ENCODE measurements around the gene TRAPPC1.
A peak's percentile ranks its signal among the peaks of the same experiment; 100 is the strongest.

TRAPPC1 gene

GRCh38 chr17:7929158-7930023 is 2.4 kb downstream of the TRAPPC1 start, which contains the start of gene KCNAB3:
TSS of gene KCNAB3 (minus strand) at chr17:7929856. CDS start at chr17:7929435, 421 bp downstream.
- peak within 1 kb of the TSS; percentile 91 for H3K4me3 Mint-ChIP-seq
- H3K4me1 Mint-ChIP-seq (ENCODE audit: low read depth): peaks cover 51% of the 10 kb centered on the region
- H3K36me3 Mint-ChIP-seq (ENCODE audit: low read depth): peaks cover 52% of the 10 kb centered on the region

GRCh38 chr17:7927596-7927995 is 4.2 kb downstream of the TRAPPC1 start:
- peaks cover 51% of the 10 kb centered on the region for H3K4me1 Mint-ChIP-seq (ENCODE audit: low read depth)

More at GRCh38 chr17:7929158-7930023, 2.4 kb downstream of the TRAPPC1 start, which contains the start of gene KCNAB3:
- Mint-ChIP-seq H3K9me3 (no peaks in the 10 kb centered on the region), H3K27ac (peak within 1 kb of the TSS; percentile 91), H3K27me3 (no peaks in the 10 kb centered on the region)
- intact Hi-C loops (cut with micrococcal nuclease): loop anchor here (5.0 kb wide), 1 partner anchor 42 kb away; the partner anchor contains the start of gene CHD3

DNA sequence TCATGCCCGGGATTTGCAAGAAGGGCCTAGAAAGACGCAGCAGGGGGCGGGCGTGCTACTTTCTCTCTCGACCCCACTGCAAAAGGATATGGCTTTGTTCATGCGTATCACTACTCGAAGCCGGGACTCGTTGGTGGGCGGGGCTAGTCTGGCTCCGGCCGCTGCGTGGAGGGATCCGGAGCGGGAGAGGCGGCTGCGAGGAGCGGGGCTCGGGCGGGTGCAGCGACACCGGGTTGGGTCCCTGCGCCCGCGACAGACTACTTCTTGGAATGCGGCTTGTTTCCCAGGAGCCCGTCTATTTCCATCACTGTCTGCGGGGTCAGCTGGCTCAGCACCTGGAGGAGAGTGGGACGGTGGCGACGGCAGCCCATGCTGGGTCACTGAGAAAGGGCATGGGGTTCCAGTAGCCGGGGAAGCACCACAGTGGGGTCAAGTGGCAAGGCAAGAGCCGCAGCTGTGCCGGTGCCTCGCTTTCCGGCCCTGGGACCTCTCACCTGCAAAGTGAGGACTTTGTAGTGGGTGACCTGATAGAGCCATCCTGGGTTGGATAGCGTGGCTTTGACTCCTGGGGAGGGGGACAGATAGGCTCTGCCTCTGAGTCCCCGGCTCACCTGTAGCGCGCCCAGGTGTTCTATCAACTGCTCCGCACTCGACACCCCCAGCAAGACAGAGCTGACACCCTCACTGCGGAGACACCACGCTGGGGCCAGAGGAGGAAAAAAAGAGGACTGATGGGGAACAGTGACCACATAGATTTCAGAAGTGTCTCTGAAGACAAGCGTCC is 8.7 kb downstream of the TRAPPC1 start:
- H3K4me3 Mint-ChIP-seq: peak overlapping the region; percentile 75
- H3K27ac Mint-ChIP-seq: peak overlapping the region; percentile 84
- no peaks in the 10 kb centered on the region for H3K27me3 Mint-ChIP-seq
- H3K4me1 Mint-ChIP-seq (ENCODE audit: low read depth): peaks cover 43% of the 10 kb centered on the region
- H3K9me3 Mint-ChIP-seq: no peaks in the 10 kb centered on the region
- intact Hi-C loops (cut with micrococcal nuclease): no loop called here
- peaks cover 9% of the 10 kb centered on the region for H3K36me3 Mint-ChIP-seq (ENCODE audit: low read depth)

More at GRCh38 chr17:7927596-7927995, 4.2 kb downstream of the TRAPPC1 start:
- Mint-ChIP-seq H3K4me3 (no peak overlapping the region), H3K36me3 (ENCODE audit: low read depth) (peaks cover 47% of the 10 kb centered on the region), H3K27ac (no peak overlapping the region), H3K27me3 (no peaks in the 10 kb centered on the region), H3K9me3 (no peaks in the 10 kb centered on the region)
- intact Hi-C loops (cut with micrococcal nuclease): no loop called here

- Mint-ChIP-seq H3K4me1 (ENCODE audit: low read depth) (peaks cover 36% of the 10 kb centered on the region), H3K27me3 (no peaks in the 10 kb centered on the region), H3K27ac (peak overlapping the region; percentile 84), H3K4me3 (peak overlapping the region; percentile 75), H3K9me3 (no peaks in the 10 kb centered on the region), H3K36me3 (ENCODE audit: low read depth) (peaks cover 5% of the 10 kb centered on the region)
- intact Hi-C loops (cut with micrococcal nuclease): no loop called here
These were observed 9.4 kb downstream of the TRAPPC1 start for GRCh38 chr17:7922269-7922844.

- peak overlapping the region; percentile 98 for H3K4me3 Mint-ChIP-seq
- no peaks in the 10 kb centered on the region for H3K9me3 Mint-ChIP-seq
- peak overlapping the region; percentile 94 for H3K27ac Mint-ChIP-seq
- peaks cover 9% of the 10 kb centered on the region for H3K36me3 Mint-ChIP-seq (ENCODE audit: low read depth)
- intact Hi-C loops (cut with micrococcal nuclease): no loop called here
- H3K27me3 Mint-ChIP-seq: no peaks in the 10 kb centered on the region
- H3K4me1 Mint-ChIP-seq (ENCODE audit: low read depth): peaks cover 39% of the 10 kb centered on the region
These were observed 14.9 kb downstream of the TRAPPC1 start for GRCh38 chr17:7916808-7917207.

GRCh38 chr17:7916385-7916682 is 15.4 kb downstream of the TRAPPC1 start:
- Mint-ChIP-seq H3K4me1 (ENCODE audit: low read depth) (peaks cover 39% of the 10 kb centered on the region), H3K27me3 (no peaks in the 10 kb centered on the region), H3K27ac (peak overlapping the region; percentile 94), H3K4me3 (peak overlapping the region; percentile 98), H3K9me3 (no peaks in the 10 kb centered on the region), H3K36me3 (ENCODE audit: low read depth) (peaks cover 14% of the 10 kb centered on the region)
- intact Hi-C loops (cut with micrococcal nuclease): no loop called here

DNA sequence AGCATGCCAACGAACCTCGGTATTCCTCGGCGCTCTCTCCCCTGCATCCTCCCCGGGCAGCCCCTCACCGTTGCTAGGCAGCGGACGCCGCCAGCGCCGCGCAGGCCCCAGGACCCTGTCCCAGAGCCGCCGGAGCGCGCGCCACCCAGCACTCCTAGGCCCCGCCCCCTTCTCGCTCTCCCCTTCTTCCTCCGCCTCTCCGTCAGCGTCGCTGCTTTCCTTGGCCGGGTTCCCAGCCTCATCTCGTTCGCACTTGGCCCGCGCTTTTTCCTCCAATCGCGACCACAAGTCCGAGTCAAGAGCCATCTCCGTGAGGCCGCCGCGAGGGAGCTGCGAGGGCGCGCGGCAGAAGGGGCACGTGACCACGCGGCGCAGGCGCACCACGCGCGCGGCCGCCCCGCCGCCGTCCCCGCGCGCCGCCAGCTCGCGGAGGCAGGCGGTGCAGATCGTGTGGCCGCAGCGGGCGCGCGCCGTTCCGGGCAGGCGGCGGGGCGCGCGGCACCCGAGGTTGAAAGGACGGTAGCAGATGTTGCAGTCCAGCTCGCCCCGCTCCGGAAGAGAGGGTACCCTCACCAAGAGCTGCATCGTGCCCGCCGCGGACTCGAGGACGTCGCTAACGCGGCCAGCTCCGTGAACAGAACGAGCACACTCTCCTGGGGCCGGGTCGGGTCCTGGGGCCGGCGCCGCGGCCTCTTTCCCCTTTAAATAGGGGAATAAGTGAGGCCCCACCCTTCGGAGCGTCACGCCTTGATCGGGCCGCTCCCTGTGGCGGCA is 15.9 kb downstream of the TRAPPC1 start, which contains the start of gene RNF227:
TSS of gene RNF227 (minus strand) at position 679 of the 774 bp plus-strand sequence. CDS start at position 585, 94 bp downstream.
- Mint-ChIP-seq H3K4me1 (ENCODE audit: low read depth) (peaks cover 44% of the 10 kb centered on the region), H3K27me3 (no peaks in the 10 kb centered on the region), H3K9me3 (no peaks in the 10 kb centered on the region), H3K27ac (peak within 1 kb of the TSS; percentile 94), H3K4me3 (peak within 1 kb of the TSS; percentile 98), H3K36me3 (ENCODE audit: low read depth) (peaks cover 19% of the 10 kb centered on the region)
- intact Hi-C loops (cut with micrococcal nuclease): no loop called here

GRCh38 chr17:7915179-7915610 is 16.6 kb downstream of the TRAPPC1 start:
- no peaks in the 10 kb centered on the region for H3K27me3 Mint-ChIP-seq
- H3K4me1 Mint-ChIP-seq (ENCODE audit: low read depth): peaks cover 50% of the 10 kb centered on the region
- H3K36me3 Mint-ChIP-seq (ENCODE audit: low read depth): peaks cover 25% of the 10 kb centered on the region
- H3K9me3 Mint-ChIP-seq: no peaks in the 10 kb centered on the region
- peak overlapping the region; percentile 98 for H3K4me3 Mint-ChIP-seq
- intact Hi-C loops (cut with micrococcal nuclease): no loop called here
- H3K27ac Mint-ChIP-seq: peak overlapping the region; percentile 94

DNA sequence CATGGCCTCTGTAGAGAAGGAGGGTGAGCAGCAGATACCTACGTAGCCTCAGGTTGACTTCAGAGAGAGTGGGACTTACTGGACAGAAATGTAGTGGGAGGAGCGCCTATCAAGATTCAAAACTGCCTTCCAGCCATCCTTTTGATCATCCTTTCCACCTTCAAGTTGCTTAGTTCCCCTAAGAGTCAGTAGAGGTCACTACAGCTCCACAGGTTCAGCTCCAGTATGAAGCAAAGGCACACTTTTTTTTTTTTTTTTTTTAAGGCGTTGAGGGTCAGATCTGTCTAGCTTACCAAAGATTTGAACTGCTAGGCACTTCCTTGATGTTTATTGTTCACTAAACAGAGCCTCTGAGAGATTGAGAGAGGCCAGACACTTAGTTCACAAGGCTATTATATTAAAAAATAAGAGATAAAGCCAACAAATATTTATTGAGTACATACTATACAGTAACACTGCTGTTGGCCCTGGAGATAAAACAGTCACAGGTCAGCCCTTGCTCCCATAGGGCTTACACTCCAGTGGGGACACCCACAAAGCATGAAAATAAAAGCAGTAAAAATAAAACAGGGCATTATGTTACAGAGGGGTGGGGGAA is 18.7 kb downstream of the TRAPPC1 start:
- Mint-ChIP-seq H3K27ac (peak overlapping the region; percentile 39), H3K4me3 (no peak overlapping the region), H3K27me3 (no peaks in the 10 kb centered on the region), H3K4me1 (ENCODE audit: low read depth) (peaks cover 58% of the 10 kb centered on the region), H3K36me3 (ENCODE audit: low read depth) (peaks cover 47% of the 10 kb centered on the region), H3K9me3 (no peaks in the 10 kb centered on the region)
- intact Hi-C loops (cut with micrococcal nuclease): loop anchor here (1.0 to 2.0 kb wide), 3 partner anchors 76 to 144 kb away; no protein-coding TSS in a partner anchor

GRCh38 chr17:7911116-7911515 is 20.6 kb downstream of the TRAPPC1 start:
- Mint-ChIP-seq H3K4me3 (no peak overlapping the region), H3K27me3 (no peaks in the 10 kb centered on the region), H3K36me3 (ENCODE audit: low read depth) (peaks cover 66% of the 10 kb centered on the region), H3K9me3 (no peaks in the 10 kb centered on the region), H3K4me1 (ENCODE audit: low read depth) (peaks cover 48% of the 10 kb centered on the region), H3K27ac (peak overlapping the region; percentile 68)
- intact Hi-C loops (cut with micrococcal nuclease): no loop called here

DNA sequence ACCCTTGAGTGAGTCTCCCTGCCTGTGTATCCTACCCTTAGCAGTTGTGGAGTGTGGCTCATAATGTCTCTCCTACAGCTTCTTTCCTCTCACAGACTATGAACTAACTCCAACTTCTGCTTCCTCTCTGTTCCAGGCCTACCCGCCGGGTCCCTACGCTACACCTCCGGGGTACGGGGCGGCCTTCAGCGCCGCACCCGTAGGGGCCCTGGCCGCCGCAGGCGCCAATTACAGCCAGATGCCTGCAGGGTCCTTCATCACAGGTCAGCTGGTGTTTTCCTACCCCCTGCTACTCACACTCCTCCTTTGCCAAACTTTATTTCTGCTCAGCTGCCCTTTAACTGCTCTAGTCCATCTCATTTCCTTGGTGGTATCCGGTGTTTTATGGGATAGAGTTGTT is 21.0 kb downstream of the TRAPPC1 start:
- peaks cover 44% of the 10 kb centered on the region for H3K4me1 Mint-ChIP-seq (ENCODE audit: low read depth)
- intact Hi-C loops (cut with micrococcal nuclease): no loop called here
- no peaks in the 10 kb centered on the region for H3K9me3 Mint-ChIP-seq
- H3K27ac Mint-ChIP-seq: peak overlapping the region; percentile 68
- no peak overlapping the region for H3K4me3 Mint-ChIP-seq
- no peaks in the 10 kb centered on the region for H3K27me3 Mint-ChIP-seq
- H3K36me3 Mint-ChIP-seq (ENCODE audit: low read depth): peaks cover 70% of the 10 kb centered on the region

DNA sequence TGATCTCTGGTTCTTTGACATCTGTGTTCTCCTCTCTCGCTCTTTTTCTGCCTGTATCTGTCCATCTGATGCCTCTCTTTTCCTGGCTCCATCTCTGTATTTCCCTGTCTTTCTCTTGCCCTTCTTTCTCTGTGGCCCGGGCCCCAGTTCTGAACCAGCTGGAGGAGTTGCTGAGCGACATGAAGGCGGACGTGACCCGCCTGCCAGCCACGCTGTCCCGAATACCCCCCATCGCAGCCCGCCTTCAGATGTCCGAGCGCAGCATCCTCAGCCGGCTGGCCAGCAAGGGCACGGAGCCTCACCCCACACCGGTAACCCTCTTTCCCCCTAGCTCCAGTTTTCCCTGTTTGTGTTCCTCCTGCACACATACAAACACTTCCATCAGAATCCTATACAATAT is 21.5 kb downstream of the TRAPPC1 start:
- no peak overlapping the region for H3K27ac Mint-ChIP-seq
- H3K36me3 Mint-ChIP-seq (ENCODE audit: low read depth): peaks cover 74% of the 10 kb centered on the region
- no peak overlapping the region for H3K4me3 Mint-ChIP-seq
- peaks cover 40% of the 10 kb centered on the region for H3K4me1 Mint-ChIP-seq (ENCODE audit: low read depth)
- no peaks in the 10 kb centered on the region for H3K27me3 Mint-ChIP-seq
- intact Hi-C loops (cut with micrococcal nuclease): no loop called here
- no peaks in the 10 kb centered on the region for H3K9me3 Mint-ChIP-seq

DNA sequence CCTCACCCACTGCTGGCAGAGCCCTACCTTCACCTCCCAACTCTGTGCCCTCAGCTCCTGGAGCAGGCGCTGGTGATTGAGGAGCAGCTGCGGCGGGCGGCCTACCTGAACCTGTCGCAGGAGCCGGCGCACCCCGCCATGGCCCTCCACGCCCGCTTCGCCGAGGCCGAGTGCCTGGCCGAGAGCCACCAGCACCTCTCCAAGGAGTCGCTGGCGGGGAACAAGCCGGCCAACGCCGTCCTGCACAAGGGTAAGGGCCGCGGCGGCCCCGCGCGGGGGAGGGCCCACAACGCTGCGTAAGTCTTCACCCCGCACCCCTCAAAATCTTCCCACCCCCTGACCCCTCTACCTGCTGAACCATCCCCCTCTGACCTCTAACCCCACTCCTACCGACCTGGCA is 22.7 kb downstream of the TRAPPC1 start:
- H3K27me3 Mint-ChIP-seq: no peaks in the 10 kb centered on the region
- H3K4me1 Mint-ChIP-seq (ENCODE audit: low read depth): peaks cover 33% of the 10 kb centered on the region
- H3K4me3 Mint-ChIP-seq: no peak overlapping the region
- H3K27ac Mint-ChIP-seq: no peak overlapping the region
- no peaks in the 10 kb centered on the region for H3K9me3 Mint-ChIP-seq
- intact Hi-C loops (cut with micrococcal nuclease): no loop called here
- H3K36me3 Mint-ChIP-seq (ENCODE audit: low read depth): peaks cover 86% of the 10 kb centered on the region
